ENCODE measurements around the gene TM2D1.
A peak's percentile ranks its signal among the peaks of the same experiment; 100 is the strongest.

The TM2D1 gene

GRCh38 chr1:61644303-61644702 lies 80.6 kb downstream of the TM2D1 start:
- TF ChIP-seq SIN3A (IDR thresholded peaks at IDR 0.05; ENCODE audit: borderline replicate concordance, insufficient read depth, low read length) (no peak), TAF1 (IDR thresholded peaks at IDR 0.05; ENCODE audit: borderline replicate concordance, insufficient read depth, low read length) (no peak), REST (IDR thresholded peaks at IDR 0.05; ENCODE audit: insufficient read depth in 1 of 2, low read depth in 2 of 2, low read length in 2 of 2) (no peak), POLR2AphosphoS5 (IDR thresholded peaks at IDR 0.05; ENCODE audit: low read depth, low read length) (no peak), FOXP2 (optimal IDR thresholded peaks at IDR 0.05; ENCODE audit: borderline replicate concordance, extremely low read depth, extremely low read length, insufficient read depth) (no peak)

GRCh38 chr1:61642475-61643232 lies 82.3 kb downstream of the TM2D1 start:
- TF ChIP-seq TAF1 (IDR thresholded peaks at IDR 0.05; ENCODE audit: borderline replicate concordance, insufficient read depth, low read length) (no peak), SIN3A (IDR thresholded peaks at IDR 0.05; ENCODE audit: borderline replicate concordance, insufficient read depth, low read length) (no peak), POLR2AphosphoS5 (IDR thresholded peaks at IDR 0.05; ENCODE audit: low read depth, low read length) (no peak), REST (IDR thresholded peaks at IDR 0.05; ENCODE audit: insufficient read depth in 1 of 2, low read depth in 2 of 2, low read length in 2 of 2) (no peak), FOXP2 (optimal IDR thresholded peaks at IDR 0.05; ENCODE audit: borderline replicate concordance, extremely low read depth, extremely low read length, insufficient read depth) (no peak)

- TF ChIP-seq FOXP2 (optimal IDR thresholded peaks at IDR 0.05; ENCODE audit: borderline replicate concordance, extremely low read depth, extremely low read length, insufficient read depth) (no peak), REST (IDR thresholded peaks at IDR 0.05; ENCODE audit: insufficient read depth in 1 of 2, low read depth in 2 of 2, low read length in 2 of 2) (0 out of 4 replicates have a peak, but pooled peaks of 1 of the 2 experiments have one; percentile 20), POLR2AphosphoS5 (IDR thresholded peaks at IDR 0.05; ENCODE audit: low read depth, low read length) (no peak)
These were observed 83.2 kb downstream of the TM2D1 start for GRCh38 chr1:61641578-61642336.

GRCh38 chr1:61640531-61641530 lies 84.1 kb downstream of the TM2D1 start:
- TF ChIP-seq SIN3A (IDR thresholded peaks at IDR 0.05; ENCODE audit: borderline replicate concordance, insufficient read depth, low read length): no peak
- no peak for TF ChIP-seq TAF1 (IDR thresholded peaks at IDR 0.05; ENCODE audit: borderline replicate concordance, insufficient read depth, low read length)
- TF ChIP-seq REST (IDR thresholded peaks at IDR 0.05; ENCODE audit: insufficient read depth in 1 of 2, low read depth in 2 of 2, low read length in 2 of 2): no peak
- TF ChIP-seq POLR2AphosphoS5 (IDR thresholded peaks at IDR 0.05; ENCODE audit: low read depth, low read length): no peak
- no peak for TF ChIP-seq FOXP2 (optimal IDR thresholded peaks at IDR 0.05; ENCODE audit: borderline replicate concordance, extremely low read depth, extremely low read length, insufficient read depth)
